C4-2B (cell line): ENCODE results near the gene TTI1.

ENCODE experiments used
- H3K27ac ChIP-seq: fragments of 450-650 bp; 2 replicates; pipeline ENCODE4 v1.5.1; 2017
- CTCF ChIP-seq: fragments of 450-650 bp; conservative IDR thresholded peaks from 2 replicates; pipeline ENCODE4 v1.5.1; 2017; ENCODE audit warnings: mild to moderate bottlenecking
- ZFX ChIP-seq: fragments of 450-650 bp; IDR thresholded peaks from 2 replicates; pipeline ENCODE4 v1.6.1; 2017

Gene TTI1

GRCh38 chr20:37935435-37935834, 97.8 kb downstream of the TTI1 start:
- TF ChIP-seq CTCF = no peak
- TF ChIP-seq ZFX = no peak
- H3K27ac ChIP-seq = no peak overlapping the region

GRCh38 chr20:37934634-37935375, 98.5 kb downstream of the TTI1 start:
- H3K27ac ChIP-seq = no peak overlapping the region
- no peak for TF ChIP-seq CTCF
- TF ChIP-seq ZFX = no peak

- no peak for TF ChIP-seq ZFX
- no peak for TF ChIP-seq CTCF
- no peak overlapping the region for H3K27ac ChIP-seq
Observed at GRCh38 chr20:37933786-37934633, 99.2 kb downstream of the TTI1 start.
